GM21381 (cell line): ENCODE results near the gene DGKI.

Source experiments
- ATAC-seq: cut with Tn5 transposase; IDR thresholded peaks from one replicate; pipeline ENCODE4 v1.9.1; 2021; ENCODE audit warnings: mild to moderate bottlenecking, moderate library complexity; ENCODE audit not compliant: unreplicated experiment

Gene DGKI

DNA sequence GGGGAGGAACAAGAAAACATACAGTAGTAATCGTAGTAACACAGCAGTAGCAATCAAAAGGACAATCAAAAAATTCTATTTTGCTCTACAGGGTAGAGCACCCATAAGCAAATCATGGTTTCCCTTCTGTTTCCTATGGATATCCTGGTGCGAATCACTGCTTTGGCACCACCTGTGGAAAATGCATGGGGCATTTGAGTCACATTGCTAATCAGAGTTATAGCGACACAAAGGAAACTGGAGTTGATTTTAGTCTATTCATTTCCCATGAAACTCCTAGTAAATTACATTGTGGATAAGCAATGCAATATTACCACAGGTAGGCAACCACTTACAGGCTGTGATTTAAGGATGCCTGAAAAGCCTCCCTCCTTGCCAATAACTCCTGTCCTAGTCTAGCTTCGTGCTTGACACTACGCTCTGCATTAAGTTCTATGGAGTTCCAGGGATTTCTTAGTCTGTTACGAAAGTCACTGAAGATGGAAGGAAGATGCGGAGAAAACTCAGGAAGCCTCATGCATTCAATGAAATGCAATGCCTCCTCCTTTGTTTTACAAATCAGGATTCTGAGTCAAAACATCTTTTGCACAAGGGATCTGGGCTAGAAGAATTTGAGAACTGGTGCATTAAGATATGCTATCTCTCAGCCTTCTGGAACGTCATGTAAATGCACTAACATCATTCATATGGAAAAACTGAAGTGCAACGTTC, 188.4 kb downstream of the DGKI start:
- no peak for ATAC-seq

- no peak for ATAC-seq
These were observed 189.1 kb downstream of the DGKI start for GRCh38 chr7:137657476-137658189.

DNA sequence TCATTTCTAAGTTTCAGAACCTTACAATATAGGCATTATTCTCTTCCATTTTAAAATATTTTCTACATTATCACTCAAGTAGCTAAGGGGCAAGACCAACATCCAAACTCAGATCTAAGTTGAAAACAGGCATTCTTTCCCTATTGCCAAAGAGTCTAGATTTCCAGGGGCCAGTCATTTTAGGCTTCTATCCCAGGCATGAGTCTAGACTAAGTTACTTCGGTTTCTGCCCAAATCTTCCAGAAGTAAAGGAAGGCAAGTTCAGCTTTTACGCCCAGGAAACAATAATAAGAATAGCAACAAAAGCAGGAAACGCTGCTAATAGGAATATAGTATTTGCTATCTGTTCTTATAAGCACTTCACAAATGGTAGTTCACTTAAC, 189.9 kb downstream of the DGKI start:
- no peak for ATAC-seq

GRCh38 chr7:137656227-137656849, 190.4 kb downstream of the DGKI start:
- no peak for ATAC-seq

DNA sequence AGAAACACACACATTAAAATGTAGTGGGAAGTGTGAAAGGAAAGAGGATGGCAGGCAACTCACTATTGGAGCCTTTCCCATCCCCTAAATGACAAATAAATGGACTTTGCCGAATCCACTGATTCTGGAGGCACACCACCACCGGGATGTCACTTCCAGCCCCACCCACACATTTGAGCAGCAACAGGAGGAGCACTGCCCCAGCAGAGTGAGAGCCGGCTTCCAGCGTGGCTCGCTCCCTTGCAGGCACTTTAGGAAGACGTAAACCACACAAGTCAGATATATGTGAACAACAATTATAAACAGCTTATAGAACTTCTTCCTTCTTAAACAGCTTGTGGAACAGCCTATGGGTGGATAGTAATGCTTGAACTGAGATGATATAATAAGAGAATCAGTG, 191.0 kb downstream of the DGKI start:
- ATAC-seq, result no peak

DNA sequence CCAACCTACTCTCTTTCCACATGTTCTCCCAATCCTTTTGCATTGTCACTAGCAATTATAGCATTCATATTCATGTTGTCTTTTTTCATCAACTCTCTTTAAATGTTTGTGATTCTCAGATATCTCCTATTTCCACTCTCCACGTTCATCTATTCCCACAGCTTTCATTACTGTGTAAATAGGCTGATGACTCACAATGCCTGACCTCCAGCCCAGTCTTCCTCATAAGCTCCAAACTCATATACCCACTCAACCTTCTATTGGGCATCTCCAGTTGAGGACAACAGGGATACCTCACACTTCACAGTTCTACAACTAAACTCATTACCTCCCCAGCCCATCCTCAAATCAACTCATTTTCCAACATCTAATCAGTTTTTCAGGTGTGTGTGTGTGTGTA, 194.1 kb downstream of the DGKI start:
- ATAC-seq, result no peak

- ATAC-seq, result no peak
These were observed 198.7 kb downstream of the DGKI start for GRCh38 chr7:137647905-137648565.

DNA sequence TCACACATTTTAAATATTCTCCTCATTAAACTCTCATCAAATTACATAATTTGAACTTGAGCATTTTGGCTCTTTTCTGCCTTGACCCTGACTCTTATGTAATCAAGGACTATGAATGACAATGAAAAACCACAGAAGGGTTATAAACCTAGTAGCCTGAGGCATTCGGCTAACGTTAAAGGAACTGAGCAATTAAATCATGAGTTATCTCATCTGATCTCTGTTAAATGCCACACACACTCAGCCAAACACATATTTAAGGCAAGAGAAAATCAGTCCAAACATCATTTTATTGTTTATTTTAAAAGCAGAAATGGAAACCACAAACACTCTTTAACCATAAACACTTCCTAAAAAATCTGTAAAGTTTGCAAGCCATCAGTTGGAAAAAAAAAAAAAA, 204.3 kb downstream of the DGKI start:
- no peak for ATAC-seq

- no peak for ATAC-seq
These were observed 204.7 kb downstream of the DGKI start for GRCh38 chr7:137642031-137642430.

DNA sequence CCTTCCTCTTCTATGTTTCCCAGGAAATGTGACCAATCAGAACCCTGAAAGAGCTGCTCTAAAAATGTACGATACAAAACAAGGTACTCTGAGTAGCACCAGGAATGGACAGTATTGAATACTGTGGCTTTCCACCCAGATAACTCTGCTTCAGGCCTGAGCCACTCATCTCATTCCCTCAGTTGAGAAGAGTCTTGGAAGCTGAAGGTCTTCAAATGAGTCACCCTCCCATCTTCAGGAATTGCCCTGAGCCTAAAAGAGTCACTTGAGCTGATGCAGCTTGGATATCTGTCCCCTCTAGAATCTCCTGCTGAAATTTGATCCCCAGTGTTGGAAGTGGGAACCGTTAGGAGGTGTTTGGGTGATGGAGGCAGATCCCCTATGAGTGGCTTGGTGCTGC, 210.4 kb downstream of the DGKI start:
- ATAC-seq, result no peak

GRCh38 chr7:137635874-137636273, 210.9 kb downstream of the DGKI start:
- no peak for ATAC-seq

DNA sequence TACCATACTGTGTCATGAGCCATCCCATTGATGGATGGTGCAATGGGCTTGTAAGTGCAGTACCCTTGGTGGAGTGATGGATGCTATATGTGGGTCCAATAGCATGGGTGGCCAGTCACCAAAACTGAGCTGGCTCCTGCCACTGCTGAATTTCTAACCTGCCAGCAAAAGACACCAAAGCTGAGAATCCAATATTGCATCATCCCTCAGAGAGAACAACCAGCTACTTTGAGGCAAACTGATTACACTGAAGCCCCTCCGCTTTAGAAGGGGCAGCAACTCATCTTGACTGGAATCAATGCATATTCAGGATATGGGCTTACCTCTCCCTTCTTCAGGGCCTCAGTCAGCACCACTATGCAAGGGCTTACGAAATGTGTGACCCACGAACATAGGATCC, 211.6 kb downstream of the DGKI start:
- ATAC-seq, result no peak

GRCh38 chr7:137634356-137634755, 212.4 kb downstream of the DGKI start:
- no peak for ATAC-seq

DNA sequence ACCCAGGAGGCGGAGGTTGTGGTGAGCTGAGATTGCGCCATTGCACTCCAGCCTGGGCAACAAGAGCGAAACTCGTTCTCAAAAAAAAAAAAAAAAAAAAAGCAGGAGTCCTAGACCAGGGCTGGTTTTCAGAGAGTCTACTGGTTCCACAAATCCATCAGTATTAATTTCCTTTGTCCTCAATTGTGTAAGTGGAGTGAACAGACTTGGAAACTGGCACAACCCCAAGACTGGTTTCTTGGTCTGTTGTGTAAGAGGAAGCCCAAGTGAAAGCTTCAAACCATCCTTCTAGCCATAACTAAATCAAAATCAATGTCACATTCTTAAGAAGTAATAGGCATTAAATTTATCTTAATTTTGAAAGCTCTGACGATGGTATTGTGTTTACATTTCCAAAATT, 213.6 kb downstream of the DGKI start:
- ATAC-seq, result no peak

DNA sequence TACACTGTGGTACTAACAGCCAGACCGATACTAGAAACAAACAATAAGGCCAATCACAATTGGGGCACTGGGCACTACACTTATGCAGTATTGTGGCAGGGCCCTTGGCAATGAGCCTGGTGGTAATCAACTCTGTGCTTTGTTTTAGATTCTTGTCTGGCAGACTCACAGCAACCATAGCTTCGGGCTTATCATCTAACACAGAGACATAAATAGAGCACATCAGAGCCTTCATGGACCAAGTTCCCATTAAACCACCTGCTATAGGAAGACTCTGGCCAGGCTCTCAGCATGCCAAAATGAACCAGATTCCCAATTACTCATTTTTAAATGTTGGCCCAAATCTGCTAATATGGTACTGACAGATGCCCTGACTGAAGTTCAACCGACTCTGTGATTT, 218.6 kb downstream of the DGKI start:
- no peak for ATAC-seq

DNA sequence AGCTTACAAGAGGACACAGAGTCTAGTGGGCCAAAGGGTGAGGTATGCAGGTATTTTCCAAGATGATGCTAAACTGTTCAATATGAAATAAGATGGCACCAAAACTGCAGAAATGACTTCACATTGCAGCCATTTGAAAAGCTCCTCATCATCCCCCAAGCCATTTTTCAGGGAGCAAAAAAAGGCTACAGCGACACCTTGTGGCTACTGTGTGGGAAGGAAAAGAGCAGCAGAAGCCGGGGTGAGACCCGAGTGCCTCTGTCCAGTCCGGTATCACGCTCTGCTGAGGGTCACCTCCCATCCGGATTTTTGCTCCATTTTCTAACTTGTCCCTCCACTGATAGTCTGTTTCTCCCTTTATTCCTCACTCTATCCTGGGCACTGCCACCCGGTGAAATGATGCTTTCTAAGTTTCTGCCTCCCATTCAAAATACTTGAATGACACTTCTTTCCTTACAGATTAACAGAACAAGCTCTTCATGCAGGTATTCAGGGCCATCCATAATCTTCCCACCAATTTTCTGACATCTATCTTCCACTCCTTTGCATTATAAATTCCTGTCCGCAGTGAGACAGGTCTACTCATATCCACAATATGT, 220.2 kb downstream of the DGKI start:
- ATAC-seq, result peak; percentile 81

GRCh38 chr7:137625197-137625596, 221.6 kb downstream of the DGKI start:
- ATAC-seq, result no peak

DNA sequence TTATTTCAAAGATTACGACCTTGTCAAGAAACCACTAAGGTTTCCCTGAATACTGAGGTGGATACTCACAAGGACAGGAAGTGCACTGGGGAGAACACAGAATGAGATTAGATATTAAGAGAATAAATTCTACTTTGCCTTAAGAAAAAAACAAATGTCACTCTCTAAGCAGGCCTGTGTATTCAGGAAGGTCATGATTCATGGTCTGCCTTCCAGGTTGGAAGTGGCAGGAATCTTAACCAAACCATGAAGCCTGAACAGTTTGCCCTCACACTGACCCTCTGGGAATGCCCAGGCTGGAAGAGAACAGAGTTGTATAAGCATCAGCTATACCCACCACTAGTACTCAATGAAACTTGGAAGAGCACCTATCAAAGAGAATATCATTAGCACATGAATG, 227.6 kb downstream of the DGKI start:
- no peak for ATAC-seq

GRCh38 chr7:137618748-137619147, 228.0 kb downstream of the DGKI start:
- no peak for ATAC-seq

DNA sequence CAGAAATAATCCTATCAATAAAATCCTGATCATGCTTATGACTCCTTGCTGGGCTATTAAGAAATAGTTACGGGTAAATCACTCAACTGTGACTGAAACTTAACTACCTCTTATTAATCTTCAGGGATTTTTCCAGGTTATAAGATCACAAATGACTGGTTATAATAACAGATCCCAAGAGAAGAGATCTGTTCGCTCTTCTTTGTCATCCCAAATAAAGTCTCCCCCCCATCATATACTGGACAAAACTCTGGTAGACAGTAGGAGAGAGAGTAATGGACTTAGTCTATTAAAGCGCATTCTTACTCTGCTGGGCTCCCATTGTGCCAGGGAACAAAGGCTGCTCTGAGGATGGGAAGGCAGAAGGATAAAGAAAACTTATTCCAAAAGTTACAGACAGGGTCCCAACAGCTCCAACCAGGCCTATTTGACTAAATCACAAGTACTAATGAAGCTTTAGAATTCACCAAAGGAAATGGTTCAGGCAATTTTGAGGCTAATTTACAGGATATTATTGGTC, 233.7 kb downstream of the DGKI start:
- ATAC-seq, result no peak

DNA sequence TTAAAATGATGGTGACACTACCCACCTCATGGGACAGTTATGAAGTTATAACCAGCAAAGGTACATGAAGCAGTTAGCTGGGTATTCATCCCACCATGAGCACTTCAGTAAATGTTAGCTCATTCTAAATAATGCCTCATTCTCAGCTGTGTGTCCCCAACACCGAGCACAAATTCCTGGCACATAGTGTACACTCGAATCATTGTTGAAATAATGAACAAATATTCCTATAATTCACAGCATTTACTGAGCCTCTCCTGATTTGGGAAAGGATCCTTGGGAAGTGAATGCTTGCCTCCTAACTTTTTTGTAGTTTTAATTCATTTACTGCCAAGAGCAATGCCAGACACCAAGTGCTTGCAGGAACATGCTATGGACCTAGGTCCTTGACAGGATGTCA, 235.2 kb downstream of the DGKI start:
- ATAC-seq, result no peak
